WTC11 (cell line): ENCODE data around the gene TMEM131L. TPM values are rescaled to one million over a fixed set of nuclear protein-coding genes. Genes with fewer than 3 reads are reported as not detected.
A peak's percentile ranks its signal among the peaks of the same experiment; 100 is the strongest.

Experiments used
- ATAC-seq: fragments of 200-7000 bp; cut with Tn5 transposase; 2 replicates; pipeline ENCODE4 v1.10.0; 2021; ENCODE audit warnings: mild to moderate bottlenecking, moderate library complexity
- CTCF ChIA-PET: fragments of 300-600 bp; sonication (Branson Sonifier 250); formaldehyde crosslinking; loops from one replicate; lab custom pipeline; 2021; ENCODE audit warnings: antibody characterized with exemption; lab: Charles Lee
- POLR2A ChIA-PET: fragments of 350-600 bp; sonication (Branson Sonifier 250); formaldehyde crosslinking; loops from one replicate; lab custom pipeline; 2021; ENCODE audit warnings: antibody characterized with exemption; lab: Charles Lee
- DNase-seq: peaks from one replicate; pipeline ENCODE4 v3.0.0; 2021; ENCODE audit warnings: low spot score
- H3K27ac Mint-ChIP-seq: 2 replicates; pipeline ENCODE4 v1.8.0; 2021; ENCODE audit warnings: mixed read lengths
- H3K27me3 Mint-ChIP-seq: 2 replicates; pipeline ENCODE4 v1.8.0; 2021; ENCODE audit warnings: low read depth, mild to moderate bottlenecking, moderate library complexity, mixed read lengths
- H3K36me3 Mint-ChIP-seq: 2 replicates; pipeline ENCODE4 v1.8.0; 2021; ENCODE audit warnings: mixed read lengths
- H3K4me1 Mint-ChIP-seq: 2 replicates; pipeline ENCODE4 v1.8.0; 2022; ENCODE audit warnings: mixed read lengths
- H3K4me3 Mint-ChIP-seq: 2 replicates; pipeline ENCODE4 v1.8.0; 2021; ENCODE audit warnings: mild to moderate bottlenecking, moderate library complexity, mixed read lengths
- H3K9me3 Mint-ChIP-seq: 2 replicates; pipeline ENCODE4 v1.8.0; 2021; ENCODE audit warnings: mixed read lengths
- ELF4 ChIP-seq: sonication (generic); formaldehyde crosslinking; IDR thresholded peaks from 2 replicates; pipeline ENCODE4 v1.8.1; 2022; ENCODE audit warnings: low read depth, mild to moderate bottlenecking, moderate library complexity, missing genetic modification reagents
- NFYB ChIP-seq: sonication (generic); formaldehyde crosslinking; conservative IDR thresholded peaks from 2 replicates; pipeline ENCODE4 v1.8.0; 2022; ENCODE audit warnings: low read depth, missing genetic modification reagents
- RORB ChIP-seq: fragments of 250-450 bp; sonication (Bioruptor Pico); IDR thresholded peaks from 2 replicates; pipeline ENCODE4 v1.9.0; 2021; ENCODE audit warnings: mild to moderate bottlenecking
- SMAD4 ChIP-seq: sonication (generic); formaldehyde crosslinking; IDR thresholded peaks from 2 replicates; pipeline ENCODE4 v1.8.0; 2022; ENCODE audit warnings: mild to moderate bottlenecking, missing genetic modification reagents
- SP1 ChIP-seq: sonication (generic); formaldehyde crosslinking; conservative IDR thresholded peaks from 2 replicates; pipeline ENCODE4 v1.8.1; 2022; ENCODE audit warnings: missing genetic modification reagents
- ZNF671 ChIP-seq: fragments of 250-450 bp; sonication (Bioruptor Pico); IDR thresholded peaks from 2 replicates; pipeline ENCODE4 v1.8.0; 2021; ENCODE audit warnings: mild to moderate bottlenecking
- total RNA-seq: library from RNA; stranded (reverse); gene quantifications from 3 replicates; pipeline ENCODE4 v1.2.3, GENCODE V29; 2021
- TF ChIP-seq, protein P1 (sequence below): sonication (generic); formaldehyde crosslinking; IDR thresholded peaks from 2 replicates; pipeline ENCODE4 v1.8.1; 2023; ENCODE audit warnings: mild to moderate bottlenecking, missing genetic modification reagents, borderline replicate concordance
- TF ChIP-seq, protein P2 (sequence below): fragments of 250-450 bp; sonication (Bioruptor Pico); IDR thresholded peaks from 2 replicates; pipeline ENCODE4 v1.9.0; 2021; ENCODE audit warnings: mild to moderate bottlenecking
- TF ChIP-seq, protein P3 (sequence below): sonication (generic); formaldehyde crosslinking; IDR thresholded peaks from 2 replicates; pipeline ENCODE4 v1.8.0; 2022; ENCODE audit warnings: mild to moderate bottlenecking, missing genetic modification reagents
- TF ChIP-seq, protein P4 (sequence below): sonication (generic); formaldehyde crosslinking; IDR thresholded peaks from 2 replicates; pipeline ENCODE4 v1.8.1; 2023; ENCODE audit warnings: mild to moderate bottlenecking, missing genetic modification reagents, moderate library complexity
- TF ChIP-seq, protein P5 (sequence below): fragments of 250-450 bp; sonication (Bioruptor Pico); IDR thresholded peaks from 2 replicates; pipeline ENCODE4 v2.1.2; 2022; ENCODE audit warnings: mild to moderate bottlenecking, moderate library complexity

The TMEM131L gene
- total RNA-seq, 1 experiment from 2014 or later: 26.7 TPM

DNA sequence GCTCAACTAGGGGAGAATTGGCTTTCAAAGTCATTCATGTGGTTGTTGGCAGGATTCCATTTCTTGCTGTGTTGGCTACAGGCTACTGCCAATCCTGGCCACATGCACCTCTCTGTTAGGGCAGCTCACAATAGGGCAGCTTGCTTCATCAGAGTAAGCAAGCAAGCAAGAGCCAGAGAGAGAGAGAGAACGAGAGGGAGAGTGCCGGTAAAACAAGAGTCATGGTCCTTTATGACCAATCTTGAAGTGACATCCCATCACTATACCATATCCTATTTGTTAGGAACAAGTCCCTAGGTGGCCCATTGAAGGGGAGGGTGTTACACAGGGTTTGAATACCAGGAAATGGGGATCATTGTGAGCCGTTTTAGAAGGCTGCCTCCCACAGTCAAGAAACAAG lies 185.0 kb downstream of the TMEM131L start:
- Mint-ChIP-seq H3K27me3 (no peaks in the 10 kb centered on the region), H3K4me1 (peaks cover 23% of the 10 kb centered on the region), H3K9me3 (0 out of 2 replicates have a peak, but pooled peaks cover 1% of the 10 kb centered on the region), H3K27ac (no peak overlapping the region), H3K4me3 (no peak overlapping the region), H3K36me3 (no peaks in the 10 kb centered on the region)
- TF ChIP-seq ZNF671 (CRISPR knock-in tag) (no peak), SP1 (no peak), SMAD4 (CRISPR knock-in tag) (no peak), ELF4 (CRISPR knock-in tag) (no peak), RORB (CRISPR knock-in tag) (no peak)
- TF ChIP-seq, protein P1, sequence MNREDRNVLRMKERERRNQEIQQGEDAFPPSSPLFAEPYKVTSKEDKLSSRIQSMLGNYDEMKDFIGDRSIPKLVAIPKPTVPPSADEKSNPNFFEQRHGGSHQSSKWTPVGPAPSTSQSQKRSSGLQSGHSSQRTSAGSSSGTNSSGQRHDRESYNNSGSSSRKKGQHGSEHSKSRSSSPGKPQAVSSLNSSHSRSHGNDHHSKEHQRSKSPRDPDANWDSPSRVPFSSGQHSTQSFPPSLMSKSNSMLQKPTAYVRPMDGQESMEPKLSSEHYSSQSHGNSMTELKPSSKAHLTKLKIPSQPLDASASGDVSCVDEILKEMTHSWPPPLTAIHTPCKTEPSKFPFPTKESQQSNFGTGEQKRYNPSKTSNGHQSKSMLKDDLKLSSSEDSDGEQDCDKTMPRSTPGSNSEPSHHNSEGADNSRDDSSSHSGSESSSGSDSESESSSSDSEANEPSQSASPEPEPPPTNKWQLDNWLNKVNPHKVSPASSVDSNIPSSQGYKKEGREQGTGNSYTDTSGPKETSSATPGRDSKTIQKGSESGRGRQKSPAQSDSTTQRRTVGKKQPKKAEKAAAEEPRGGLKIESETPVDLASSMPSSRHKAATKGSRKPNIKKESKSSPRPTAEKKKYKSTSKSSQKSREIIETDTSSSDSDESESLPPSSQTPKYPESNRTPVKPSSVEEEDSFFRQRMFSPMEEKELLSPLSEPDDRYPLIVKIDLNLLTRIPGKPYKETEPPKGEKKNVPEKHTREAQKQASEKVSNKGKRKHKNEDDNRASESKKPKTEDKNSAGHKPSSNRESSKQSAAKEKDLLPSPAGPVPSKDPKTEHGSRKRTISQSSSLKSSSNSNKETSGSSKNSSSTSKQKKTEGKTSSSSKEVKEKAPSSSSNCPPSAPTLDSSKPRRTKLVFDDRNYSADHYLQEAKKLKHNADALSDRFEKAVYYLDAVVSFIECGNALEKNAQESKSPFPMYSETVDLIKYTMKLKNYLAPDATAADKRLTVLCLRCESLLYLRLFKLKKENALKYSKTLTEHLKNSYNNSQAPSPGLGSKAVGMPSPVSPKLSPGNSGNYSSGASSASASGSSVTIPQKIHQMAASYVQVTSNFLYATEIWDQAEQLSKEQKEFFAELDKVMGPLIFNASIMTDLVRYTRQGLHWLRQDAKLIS: no peak
- TF ChIP-seq, protein P2, sequence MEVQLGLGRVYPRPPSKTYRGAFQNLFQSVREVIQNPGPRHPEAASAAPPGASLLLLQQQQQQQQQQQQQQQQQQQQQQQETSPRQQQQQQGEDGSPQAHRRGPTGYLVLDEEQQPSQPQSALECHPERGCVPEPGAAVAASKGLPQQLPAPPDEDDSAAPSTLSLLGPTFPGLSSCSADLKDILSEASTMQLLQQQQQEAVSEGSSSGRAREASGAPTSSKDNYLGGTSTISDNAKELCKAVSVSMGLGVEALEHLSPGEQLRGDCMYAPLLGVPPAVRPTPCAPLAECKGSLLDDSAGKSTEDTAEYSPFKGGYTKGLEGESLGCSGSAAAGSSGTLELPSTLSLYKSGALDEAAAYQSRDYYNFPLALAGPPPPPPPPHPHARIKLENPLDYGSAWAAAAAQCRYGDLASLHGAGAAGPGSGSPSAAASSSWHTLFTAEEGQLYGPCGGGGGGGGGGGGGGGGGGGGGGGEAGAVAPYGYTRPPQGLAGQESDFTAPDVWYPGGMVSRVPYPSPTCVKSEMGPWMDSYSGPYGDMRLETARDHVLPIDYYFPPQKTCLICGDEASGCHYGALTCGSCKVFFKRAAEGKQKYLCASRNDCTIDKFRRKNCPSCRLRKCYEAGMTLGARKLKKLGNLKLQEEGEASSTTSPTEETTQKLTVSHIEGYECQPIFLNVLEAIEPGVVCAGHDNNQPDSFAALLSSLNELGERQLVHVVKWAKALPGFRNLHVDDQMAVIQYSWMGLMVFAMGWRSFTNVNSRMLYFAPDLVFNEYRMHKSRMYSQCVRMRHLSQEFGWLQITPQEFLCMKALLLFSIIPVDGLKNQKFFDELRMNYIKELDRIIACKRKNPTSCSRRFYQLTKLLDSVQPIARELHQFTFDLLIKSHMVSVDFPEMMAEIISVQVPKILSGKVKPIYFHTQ (CRISPR knock-in tag): no peak
- TF ChIP-seq, protein P3, sequence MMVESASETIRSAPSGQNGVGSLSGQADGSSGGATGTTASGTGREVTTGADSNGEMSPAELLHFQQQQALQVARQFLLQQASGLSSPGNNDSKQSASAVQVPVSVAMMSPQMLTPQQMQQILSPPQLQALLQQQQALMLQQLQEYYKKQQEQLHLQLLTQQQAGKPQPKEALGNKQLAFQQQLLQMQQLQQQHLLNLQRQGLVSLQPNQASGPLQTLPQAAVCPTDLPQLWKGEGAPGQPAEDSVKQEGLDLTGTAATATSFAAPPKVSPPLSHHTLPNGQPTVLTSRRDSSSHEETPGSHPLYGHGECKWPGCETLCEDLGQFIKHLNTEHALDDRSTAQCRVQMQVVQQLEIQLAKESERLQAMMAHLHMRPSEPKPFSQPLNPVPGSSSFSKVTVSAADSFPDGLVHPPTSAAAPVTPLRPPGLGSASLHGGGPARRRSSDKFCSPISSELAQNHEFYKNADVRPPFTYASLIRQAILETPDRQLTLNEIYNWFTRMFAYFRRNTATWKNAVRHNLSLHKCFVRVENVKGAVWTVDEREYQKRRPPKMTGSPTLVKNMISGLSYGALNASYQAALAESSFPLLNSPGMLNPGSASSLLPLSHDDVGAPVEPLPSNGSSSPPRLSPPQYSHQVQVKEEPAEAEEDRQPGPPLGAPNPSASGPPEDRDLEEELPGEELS (CRISPR knock-in tag): no peak
- ChIA-PET CTCF (interaction anchor here (0.5 to 3.5 kb wide), 3 partner anchors 67 to 428 kb away, joined by 3 to 16 read pairs (median 3); no protein-coding TSS in a partner anchor), POLR2A (no interaction called here)
- ATAC-seq: peak; percentile 63
- DNase-seq: no peak

DNA sequence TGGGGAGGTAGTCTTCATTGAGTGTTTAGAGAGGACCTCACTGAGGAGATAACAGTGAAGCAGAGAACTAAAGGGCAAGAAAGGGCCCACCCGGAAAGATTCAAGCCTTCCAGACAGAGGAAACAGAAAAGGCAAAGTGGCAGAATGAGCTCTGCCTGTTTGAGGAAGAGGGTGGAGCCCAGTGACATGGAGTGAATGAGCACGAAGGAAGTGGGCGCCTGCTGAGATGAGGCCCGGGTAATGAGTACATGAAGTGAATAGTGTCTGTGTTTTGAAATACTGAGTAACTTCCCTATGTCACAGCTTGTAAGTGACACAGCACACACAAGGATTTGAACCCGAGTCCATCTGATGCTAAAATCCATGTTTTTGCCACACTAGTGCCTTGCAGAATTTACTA lies 185.4 kb downstream of the TMEM131L start:
- Mint-ChIP-seq H3K4me3 (no peak overlapping the region), H3K36me3 (no peaks in the 10 kb centered on the region), H3K4me1 (peaks cover 23% of the 10 kb centered on the region), H3K9me3 (no peaks in the 10 kb centered on the region), H3K27ac (no peak overlapping the region), H3K27me3 (no peaks in the 10 kb centered on the region)
- ATAC-seq (peak; percentile 62), DNase-seq (no peak)
- CTCF ChIA-PET: interaction anchor here (1.1 to 3.5 kb wide), 2 partner anchors 99 to 429 kb away, joined by 3 to 16 read pairs; no protein-coding TSS in a partner anchor
- no peak for TF ChIP-seq NFYB
- TF ChIP-seq, protein P4, sequence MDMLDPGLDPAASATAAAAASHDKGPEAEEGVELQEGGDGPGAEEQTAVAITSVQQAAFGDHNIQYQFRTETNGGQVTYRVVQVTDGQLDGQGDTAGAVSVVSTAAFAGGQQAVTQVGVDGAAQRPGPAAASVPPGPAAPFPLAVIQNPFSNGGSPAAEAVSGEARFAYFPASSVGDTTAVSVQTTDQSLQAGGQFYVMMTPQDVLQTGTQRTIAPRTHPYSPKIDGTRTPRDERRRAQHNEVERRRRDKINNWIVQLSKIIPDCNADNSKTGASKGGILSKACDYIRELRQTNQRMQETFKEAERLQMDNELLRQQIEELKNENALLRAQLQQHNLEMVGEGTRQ (CRISPR knock-in tag): no peak
- TF ChIP-seq, protein P5, sequence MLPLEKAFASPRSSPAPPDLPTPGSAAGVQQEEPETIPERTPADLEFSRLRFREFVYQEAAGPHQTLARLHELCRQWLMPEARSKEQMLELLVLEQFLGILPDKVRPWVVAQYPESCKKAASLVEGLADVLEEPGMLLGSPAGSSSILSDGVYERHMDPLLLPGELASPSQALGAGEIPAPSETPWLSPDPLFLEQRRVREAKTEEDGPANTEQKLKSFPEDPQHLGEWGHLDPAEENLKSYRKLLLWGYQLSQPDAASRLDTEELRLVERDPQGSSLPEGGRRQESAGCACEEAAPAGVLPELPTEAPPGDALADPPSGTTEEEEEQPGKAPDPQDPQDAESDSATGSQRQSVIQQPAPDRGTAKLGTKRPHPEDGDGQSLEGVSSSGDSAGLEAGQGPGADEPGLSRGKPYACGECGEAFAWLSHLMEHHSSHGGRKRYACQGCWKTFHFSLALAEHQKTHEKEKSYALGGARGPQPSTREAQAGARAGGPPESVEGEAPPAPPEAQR (CRISPR knock-in tag): no peak
- POLR2A ChIA-PET: no interaction called here
